H9 (cell line): ENCODE results near the gene LRRK1. TPM values are rescaled to one million over a fixed set of nuclear protein-coding genes. Genes with fewer than 3 reads are reported as not detected.

Experiments
- DNase-seq: peaks from one replicate; pipeline ENCODE4 v3.0.0-alpha.2; 2017
- H2AFZ ChIP-seq: one replicate; pipeline ENCODE4 v1.6.1; 2013; ENCODE audit warnings: mild to moderate bottlenecking, low read length, control low read depth, moderate library complexity
- H2AK5ac ChIP-seq: 2 replicates; pipeline ENCODE4 v1.6.1; 2013; ENCODE audit warnings: low read length, control low read depth, mixed read lengths; ENCODE audit not compliant: insufficient read length
- H2BK120ac ChIP-seq: one replicate; pipeline ENCODE4 v1.6.1; 2013; ENCODE audit warnings: low read depth, mild to moderate bottlenecking, low read length, control low read depth, inconsistent platforms; ENCODE audit not compliant: poor library complexity, severe bottlenecking
- H2BK12ac ChIP-seq: 2 replicates; pipeline ENCODE4 v1.6.1; 2013; ENCODE audit warnings: low read length, control low read depth, mixed read lengths, low read depth; ENCODE audit not compliant: insufficient read length
- H2BK15ac ChIP-seq: 2 replicates; pipeline ENCODE4 v1.6.1; 2013; ENCODE audit warnings: low read depth, low read length, control low read depth
- H2BK20ac ChIP-seq: one replicate; pipeline ENCODE4 v1.6.1; 2013; ENCODE audit warnings: low read depth, mild to moderate bottlenecking, low read length, control low read depth, inconsistent platforms; ENCODE audit not compliant: poor library complexity, severe bottlenecking
- H2BK5ac ChIP-seq: 2 replicates; pipeline ENCODE4 v1.6.1; 2013; ENCODE audit warnings: low read length, control low read depth, mixed read lengths; ENCODE audit not compliant: insufficient read length
- H3K14ac ChIP-seq: 2 replicates; pipeline ENCODE4 v1.6.1; 2013; ENCODE audit warnings: low read length, control low read depth; ENCODE audit not compliant: insufficient read depth
- H3K18ac ChIP-seq: 2 replicates; pipeline ENCODE4 v1.6.1; 2013; ENCODE audit warnings: low read depth, mild to moderate bottlenecking, mixed read lengths, low read length, control low read depth; ENCODE audit not compliant: insufficient read length
- H3K23ac ChIP-seq: 2 replicates; pipeline ENCODE4 v1.6.1; 2013; ENCODE audit warnings: low read length, control low read depth, mixed read lengths, low read depth; ENCODE audit not compliant: insufficient read length
- H3K23me2 ChIP-seq: 2 replicates; pipeline ENCODE4 v1.6.1; 2013; ENCODE audit warnings: low read depth, mild to moderate bottlenecking, mixed read lengths, low read length, control low read depth; ENCODE audit not compliant: insufficient read length, poor library complexity, severe bottlenecking
- H3K27ac ChIP-seq: 2 replicates; pipeline ENCODE4 v1.5.1; 2013; ENCODE audit warnings: low read length, control low read depth, mixed read lengths, low read depth; ENCODE audit not compliant: insufficient read length
- H3K27me3 ChIP-seq: 2 replicates; pipeline ENCODE4 v1.6.1; 2013; ENCODE audit warnings: low read length, control low read depth, inconsistent platforms; ENCODE audit not compliant: insufficient read depth
- H3K4ac ChIP-seq: 2 replicates; pipeline ENCODE4 v1.6.1; 2013; ENCODE audit warnings: low read depth, mild to moderate bottlenecking, control low read depth, inconsistent platforms, low read length, moderate library complexity
- H3K4me1 ChIP-seq: 2 replicates; pipeline ENCODE4 v1.6.1; 2013; ENCODE audit warnings: low read length, control low read depth, inconsistent platforms; ENCODE audit not compliant: insufficient read depth
- H3K4me2 ChIP-seq: 2 replicates; pipeline ENCODE4 v1.6.1; 2013; ENCODE audit warnings: low read length, control low read depth, mixed read lengths; ENCODE audit not compliant: insufficient read length, insufficient read depth
- H3K56ac ChIP-seq: 2 replicates; pipeline ENCODE4 v1.6.1; 2013; ENCODE audit warnings: low read depth, mild to moderate bottlenecking, mixed read lengths, low read length, control low read depth; ENCODE audit not compliant: insufficient read length
- H3K79me1 ChIP-seq: 2 replicates; pipeline ENCODE4 v1.6.1; 2013; ENCODE audit warnings: low read depth, mild to moderate bottlenecking, moderate library complexity, low read length, control low read depth, inconsistent platforms; ENCODE audit not compliant: insufficient read depth, poor library complexity, severe bottlenecking
- H3K79me2 ChIP-seq: 2 replicates; pipeline ENCODE4 v1.6.1; 2013; ENCODE audit warnings: low read length, control low read depth, inconsistent platforms; ENCODE audit not compliant: insufficient read depth
- H3K9ac ChIP-seq: 2 replicates; pipeline ENCODE4 v1.6.1; 2013; ENCODE audit warnings: low read length, control low read depth, mixed read lengths; ENCODE audit not compliant: insufficient read length; ENCODE audit errors: extremely low read depth
- H3K9me3 ChIP-seq: one replicate; pipeline ENCODE4 v1.6.1; 2013; ENCODE audit warnings: low read depth, low read length, inconsistent platforms; ENCODE audit not compliant: control insufficient read depth
- H3T11ph ChIP-seq: one replicate; pipeline ENCODE4 v1.6.1; 2013; ENCODE audit warnings: mild to moderate bottlenecking, low read length, control low read depth, inconsistent platforms
- H4K20me1 ChIP-seq: one replicate; pipeline ENCODE4 v1.6.1; 2013; ENCODE audit not compliant: control insufficient read depth, insufficient read length, insufficient read depth
- H4K5ac ChIP-seq: 2 replicates; pipeline ENCODE4 v1.6.1; 2013; ENCODE audit warnings: low read depth, mild to moderate bottlenecking, mixed read lengths, low read length, control low read depth; ENCODE audit not compliant: insufficient read length
- H4K8ac ChIP-seq: replicated peaks from 2 replicates; pipeline ENCODE4 v1.6.1; 2013; ENCODE audit warnings: low read length, control low read depth, mixed read lengths, low read depth; ENCODE audit not compliant: insufficient read length
- H4K91ac ChIP-seq: 2 replicates; pipeline ENCODE4 v1.6.1; 2013; ENCODE audit warnings: low read depth, mild to moderate bottlenecking, moderate library complexity, mixed read lengths, low read length, control low read depth; ENCODE audit not compliant: insufficient read length
- H3K27ac Mint-ChIP-seq, 3 experiments: 2 replicates in 2 of 3; 3 replicates in 1 of 3; pipeline ENCODE4 v1.8.0; 2020 to 2021; ENCODE audit warnings: mixed read lengths in 3 of 3, mild to moderate bottlenecking in 1 of 3, moderate library complexity in 1 of 3
- H3K27me3 Mint-ChIP-seq: 2 replicates; pipeline ENCODE4 v1.8.0; 2021; ENCODE audit warnings: low read depth, mild to moderate bottlenecking, moderate library complexity, mixed read lengths
- H3K36me3 Mint-ChIP-seq, 3 experiments: 2 replicates in 2 of 3; 3 replicates in 1 of 3; pipeline ENCODE4 v1.8.0; 2020 to 2021; ENCODE audit warnings: low read depth in 3 of 3, mixed read lengths in 3 of 3; ENCODE audit not compliant: insufficient read depth in 1 of 3
- H3K4me1 Mint-ChIP-seq, 2 experiments: 2 replicates each; pipeline ENCODE4 v1.8.0; 2020; ENCODE audit warnings: mixed read lengths in 2 of 2
- H3K4me3 Mint-ChIP-seq, 2 experiments: 2 replicates in 1 of 2; 3 replicates in 1 of 2; pipeline ENCODE4 v1.8.0; 2020 to 2021; ENCODE audit warnings: mild to moderate bottlenecking in 2 of 2, mixed read lengths in 2 of 2, moderate library complexity in 1 of 2
- H3K9me3 Mint-ChIP-seq, 2 experiments: 2 replicates in 1 of 2; 3 replicates in 1 of 2; pipeline ENCODE4 v1.8.0; 2020; ENCODE audit warnings: mild to moderate bottlenecking in 2 of 2, mixed read lengths in 2 of 2, moderate library complexity in 1 of 2
- WGBS: extraction: QIAGEN DNeasy Blood & Tissue Kit; methylation state at CpG from one replicate; pipeline ENCODE4 v1.1.7; 2013; ENCODE audit warnings: missing lambda C conversion rate, low lambda C conversion rate, mixed read lengths; ENCODE audit not compliant: insufficient read length; ENCODE audit errors: extremely low coverage; 5-methylcytosine and 5-hydroxymethylcytosine counted together
- total RNA-seq: library from RNA; stranded (reverse); gene quantifications from 2 replicates; pipeline ENCODE4 v1.2.1, GENCODE V29; 2021
- TF ChIP-seq, protein P1 (sequence below): fragments of 200-600 bp; sonication (generic); conservative IDR thresholded peaks from 3 replicates; pipeline ENCODE4 v1.8.0; 2021; ENCODE audit warnings: antibody characterized with exemption, mild to moderate bottlenecking

Gene LRRK1
- total RNA-seq, 1 experiment from 2014 or later, result 4.0 TPM

DNA sequence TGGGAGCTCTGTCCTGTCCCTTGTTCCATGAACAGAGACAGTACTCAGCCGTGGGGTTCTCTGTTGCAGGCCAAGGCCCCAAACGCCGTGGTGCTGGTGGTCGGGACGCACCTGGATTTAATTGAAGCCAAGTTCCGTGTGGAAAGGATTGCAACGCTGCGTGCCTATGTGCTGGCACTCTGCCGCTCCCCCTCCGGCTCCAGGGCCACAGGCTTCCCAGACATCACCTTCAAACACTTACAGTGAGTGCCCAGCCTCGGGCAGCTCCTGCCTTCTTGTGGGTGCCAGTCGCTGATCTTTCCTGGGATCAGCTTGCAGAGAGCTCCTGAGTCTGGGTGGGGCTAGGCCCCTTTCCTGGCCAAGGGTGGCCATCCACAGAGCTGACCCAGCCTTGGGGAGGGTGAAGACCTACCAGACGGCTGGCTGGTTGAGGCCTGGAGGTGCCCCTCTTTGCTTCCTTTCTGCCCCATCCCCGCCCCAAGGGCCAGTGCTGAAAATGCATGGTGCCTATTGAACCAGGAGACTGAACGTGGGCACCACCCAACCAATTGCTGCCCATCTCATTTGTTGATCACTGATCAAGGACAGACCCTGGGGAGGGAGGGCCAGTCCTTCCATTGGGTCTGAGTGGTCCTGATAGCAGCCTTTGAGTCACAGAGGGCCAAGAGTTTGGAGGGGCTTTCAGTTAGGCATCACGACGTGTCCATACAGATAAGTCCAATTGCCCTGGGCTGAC, 106.9 kb downstream of the LRRK1 start:
- H4K20me1 ChIP-seq, result no peaks in the 10 kb centered on the region
- H2AFZ ChIP-seq, result no peak overlapping the region
- H3K4ac ChIP-seq, result no peak overlapping the region
- no peak overlapping the region for H3K9ac ChIP-seq
- H2BK20ac ChIP-seq, result no peak overlapping the region
- no peak overlapping the region for H3K27ac ChIP-seq
- H4K91ac ChIP-seq, result no peak overlapping the region
- WGBS, result no CpG with 5 or more reads among the region's 17 CpGs
- no peaks in the 10 kb centered on the region for H3K9me3 ChIP-seq
- H3K27me3 Mint-ChIP-seq, result peaks cover 7% of the 10 kb centered on the region
- TF ChIP-seq, protein P1, sequence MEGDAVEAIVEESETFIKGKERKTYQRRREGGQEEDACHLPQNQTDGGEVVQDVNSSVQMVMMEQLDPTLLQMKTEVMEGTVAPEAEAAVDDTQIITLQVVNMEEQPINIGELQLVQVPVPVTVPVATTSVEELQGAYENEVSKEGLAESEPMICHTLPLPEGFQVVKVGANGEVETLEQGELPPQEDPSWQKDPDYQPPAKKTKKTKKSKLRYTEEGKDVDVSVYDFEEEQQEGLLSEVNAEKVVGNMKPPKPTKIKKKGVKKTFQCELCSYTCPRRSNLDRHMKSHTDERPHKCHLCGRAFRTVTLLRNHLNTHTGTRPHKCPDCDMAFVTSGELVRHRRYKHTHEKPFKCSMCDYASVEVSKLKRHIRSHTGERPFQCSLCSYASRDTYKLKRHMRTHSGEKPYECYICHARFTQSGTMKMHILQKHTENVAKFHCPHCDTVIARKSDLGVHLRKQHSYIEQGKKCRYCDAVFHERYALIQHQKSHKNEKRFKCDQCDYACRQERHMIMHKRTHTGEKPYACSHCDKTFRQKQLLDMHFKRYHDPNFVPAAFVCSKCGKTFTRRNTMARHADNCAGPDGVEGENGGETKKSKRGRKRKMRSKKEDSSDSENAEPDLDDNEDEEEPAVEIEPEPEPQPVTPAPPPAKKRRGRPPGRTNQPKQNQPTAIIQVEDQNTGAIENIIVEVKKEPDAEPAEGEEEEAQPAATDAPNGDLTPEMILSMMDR, result no peak
- H3K79me2 ChIP-seq, result no peaks in the 10 kb centered on the region
- H3K18ac ChIP-seq, result no peak overlapping the region
- H3K27ac Mint-ChIP-seq, result no peak overlapping the region
- no peaks in the 10 kb centered on the region for H3K9me3 Mint-ChIP-seq
- H3K4me1 ChIP-seq, result peaks cover 2% of the 10 kb centered on the region; the same call in 1 of the 2 replicates
- H3K27me3 ChIP-seq, result no peaks in the 10 kb centered on the region
- no peak overlapping the region for H3K56ac ChIP-seq
- DNase-seq, result peak; percentile 19
- H3K14ac ChIP-seq, result no peak overlapping the region
- no peak overlapping the region for H4K5ac ChIP-seq
- no peaks in the 10 kb centered on the region for H3K23me2 ChIP-seq
- no peak overlapping the region for H2BK12ac ChIP-seq
- H3K23ac ChIP-seq, result no peak overlapping the region
- H2AK5ac ChIP-seq, result no peak overlapping the region
- no peaks in the 10 kb centered on the region; a peak in 1 of 7 replicates for H3K36me3 Mint-ChIP-seq
- no peak overlapping the region for H3K4me2 ChIP-seq
- no peak overlapping the region for H2BK5ac ChIP-seq
- no peaks in the 10 kb centered on the region for H3K79me1 ChIP-seq
- peaks cover 3 to 8% of the 10 kb centered on the region in 2 experiments for H3K4me1 Mint-ChIP-seq
- no peak overlapping the region for H2BK15ac ChIP-seq
- no peak overlapping the region for H2BK120ac ChIP-seq
- H4K8ac ChIP-seq, result no peak overlapping the region
- no peak overlapping the region for H3T11ph ChIP-seq
- no peak overlapping the region for H3K4me3 Mint-ChIP-seq
